GM19025 (cell line): ENCODE measurements around the gene POFUT1.

Experiments used
- ATAC-seq: cut with Tn5 transposase; IDR thresholded peaks from one replicate; pipeline ENCODE4 v1.9.1; 2021; ENCODE audit warnings: mild to moderate bottlenecking, low read depth, moderate library complexity; ENCODE audit not compliant: unreplicated experiment

Gene POFUT1

GRCh38 chr20:32205843-32206759 is 1.6 kb upstream of the POFUT1 start:
- ATAC-seq, result no peak

DNA sequence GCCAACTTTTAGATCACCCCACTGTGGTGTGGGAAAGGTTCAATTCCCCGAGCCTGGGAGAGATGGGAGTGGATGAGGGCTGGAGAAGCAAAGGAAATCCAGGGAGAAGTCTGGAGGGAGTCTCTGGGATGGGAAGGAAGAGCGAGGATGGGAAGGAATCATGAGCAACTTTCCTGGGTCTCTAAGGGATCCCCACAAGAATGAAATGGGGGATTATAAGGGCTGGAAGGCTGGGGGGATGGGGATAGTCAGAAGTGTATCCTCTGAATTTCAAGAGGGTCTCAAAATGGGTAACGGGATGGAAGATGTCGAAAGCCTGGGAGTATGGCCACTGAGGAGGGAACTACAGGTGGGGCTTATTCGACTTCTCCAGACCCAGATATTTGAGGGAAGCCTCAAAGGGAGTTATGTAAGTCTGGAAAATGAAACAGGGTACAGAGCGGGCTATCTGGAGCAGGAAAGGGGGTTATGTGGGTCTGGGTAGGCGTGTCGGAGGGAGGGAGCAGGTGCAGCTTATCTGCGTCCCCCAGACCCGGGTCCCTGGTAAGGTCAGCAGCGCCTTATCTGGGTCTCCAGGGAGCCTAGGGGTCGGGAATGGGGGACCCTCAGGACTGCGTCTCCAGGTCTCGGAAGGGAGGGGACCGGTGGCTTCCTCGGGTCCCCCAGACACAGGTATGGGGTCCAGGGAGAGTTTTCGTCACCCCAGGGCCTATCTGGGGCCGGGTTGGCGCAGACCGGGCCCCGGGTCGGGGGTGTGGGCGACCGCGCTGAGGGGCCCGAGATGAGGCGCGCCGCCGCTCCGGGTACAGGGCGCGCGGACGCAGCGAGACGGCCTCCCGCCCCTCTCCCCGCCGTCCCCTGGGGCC is 687 bp upstream of the POFUT1 start:
- ATAC-seq, result no peak

GRCh38 chr20:32208499-32209154 is 947 bp downstream of the POFUT1 start:
- ATAC-seq, result no peak

DNA sequence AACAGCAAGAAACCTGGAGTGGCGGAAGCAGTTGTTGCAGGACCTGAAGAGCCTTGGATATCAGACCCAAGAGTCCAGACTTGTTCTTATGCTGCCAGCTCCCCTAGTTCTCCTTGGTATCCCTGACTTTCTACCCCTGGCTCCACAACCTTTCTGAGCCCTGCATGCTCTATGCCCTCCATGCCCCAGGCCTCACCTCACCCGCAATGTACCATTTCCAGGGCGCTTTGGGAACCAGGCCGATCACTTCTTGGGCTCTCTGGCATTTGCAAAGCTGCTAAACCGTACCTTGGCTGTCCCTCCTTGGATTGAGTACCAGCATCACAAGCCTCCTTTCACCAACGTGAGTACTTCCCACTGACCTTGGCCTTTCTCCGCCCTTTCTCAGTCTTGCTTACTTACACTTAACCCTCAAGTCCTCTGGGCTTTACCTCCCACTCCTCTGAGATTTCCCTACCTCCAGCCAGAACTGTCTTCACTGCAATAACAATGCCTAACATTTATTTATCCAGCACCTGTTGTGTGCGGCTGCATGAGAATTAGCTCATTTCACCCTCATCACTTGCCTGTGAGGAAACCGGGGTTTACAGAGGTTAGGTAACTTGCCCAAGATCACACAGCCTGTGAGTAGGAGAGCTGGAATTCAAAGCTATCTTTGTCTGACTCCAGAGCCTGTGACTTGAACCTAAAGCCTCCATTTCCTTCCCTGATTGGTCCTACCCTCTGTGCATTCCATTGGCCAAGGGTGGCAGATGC is 2.3 kb downstream of the POFUT1 start:
- no peak for ATAC-seq

DNA sequence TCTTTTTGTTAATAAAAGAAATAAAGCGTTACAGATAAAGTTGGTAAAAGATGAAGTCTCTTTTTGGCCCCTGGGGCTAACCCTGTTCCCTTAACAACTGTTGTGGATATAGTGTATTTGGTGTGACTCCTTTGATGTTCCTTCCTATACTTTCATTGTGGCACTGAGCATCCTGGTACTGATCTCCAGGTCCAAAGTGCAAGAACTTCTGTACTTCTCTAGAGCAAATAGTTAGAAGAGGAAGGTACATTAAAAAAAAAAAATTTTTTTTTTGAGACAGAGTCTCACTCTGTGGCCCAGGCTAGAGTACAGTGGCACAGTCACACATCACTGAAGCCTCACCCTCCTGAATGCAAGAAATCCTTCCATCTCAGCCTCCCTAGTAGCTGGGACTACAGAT is 6.2 kb downstream of the POFUT1 start:
- ATAC-seq, result no peak

DNA sequence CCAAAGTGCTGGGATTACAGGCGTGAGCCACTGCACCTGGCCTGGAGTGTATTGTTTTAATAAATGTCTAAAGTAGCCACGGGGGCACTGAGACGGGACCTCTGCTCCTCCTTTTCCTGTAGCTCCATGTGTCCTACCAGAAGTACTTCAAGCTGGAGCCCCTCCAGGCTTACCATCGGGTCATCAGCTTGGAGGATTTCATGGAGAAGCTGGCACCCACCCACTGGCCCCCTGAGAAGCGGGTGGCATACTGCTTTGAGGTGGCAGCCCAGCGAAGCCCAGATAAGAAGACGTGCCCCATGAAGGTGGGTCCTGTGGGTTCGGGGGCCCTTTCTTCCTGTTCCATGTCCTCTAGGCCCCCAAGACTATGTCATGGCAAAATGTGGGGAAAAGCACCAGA is 7.5 kb downstream of the POFUT1 start:
- ATAC-seq, result no peak

- ATAC-seq, result no peak
These were observed 8.0 kb downstream of the POFUT1 start for GRCh38 chr20:32215729-32216128.

DNA sequence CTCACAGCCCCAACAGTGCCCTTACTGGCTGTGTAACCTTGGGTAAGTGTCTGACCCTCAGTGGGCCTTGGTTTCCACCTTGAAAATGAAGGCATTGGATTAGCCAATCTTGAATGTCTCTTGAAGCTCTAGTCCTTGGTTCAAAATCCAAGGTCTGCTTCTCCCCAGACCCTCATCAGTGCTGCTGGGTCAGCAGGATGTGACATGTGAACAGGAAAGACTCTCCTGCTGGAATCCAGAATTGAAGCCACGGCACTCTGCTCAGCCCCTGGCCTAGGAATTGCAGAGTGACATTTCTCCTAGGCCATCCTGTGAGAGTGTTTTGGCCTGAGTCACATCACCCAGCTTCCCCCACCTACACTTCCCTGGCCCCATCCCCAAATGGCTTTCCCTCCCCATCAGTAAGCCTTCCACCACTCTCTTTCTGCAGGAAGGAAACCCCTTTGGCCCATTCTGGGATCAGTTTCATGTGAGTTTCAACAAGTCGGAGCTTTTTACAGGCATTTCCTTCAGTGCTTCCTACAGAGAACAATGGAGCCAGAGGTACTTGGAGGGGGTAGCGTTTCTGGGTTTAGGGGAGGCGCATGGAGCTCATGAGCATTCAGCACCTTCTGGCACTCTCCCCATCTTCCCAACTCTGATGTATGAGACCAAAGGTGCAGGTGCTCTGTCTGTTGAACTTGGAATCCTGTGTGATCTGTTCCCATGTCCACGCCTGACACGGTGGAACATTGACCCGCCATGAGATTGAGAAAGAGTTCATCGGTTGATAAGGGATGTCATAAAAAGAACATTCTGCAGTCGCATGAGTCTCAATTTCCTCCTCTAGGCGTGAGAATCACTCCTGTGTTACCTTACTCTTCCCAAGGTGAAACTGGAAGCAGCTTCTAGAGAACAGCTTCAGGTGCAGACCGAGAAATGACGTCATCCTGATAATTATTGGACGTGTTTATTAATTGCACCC is 8.8 kb downstream of the POFUT1 start:
- no peak for ATAC-seq

DNA sequence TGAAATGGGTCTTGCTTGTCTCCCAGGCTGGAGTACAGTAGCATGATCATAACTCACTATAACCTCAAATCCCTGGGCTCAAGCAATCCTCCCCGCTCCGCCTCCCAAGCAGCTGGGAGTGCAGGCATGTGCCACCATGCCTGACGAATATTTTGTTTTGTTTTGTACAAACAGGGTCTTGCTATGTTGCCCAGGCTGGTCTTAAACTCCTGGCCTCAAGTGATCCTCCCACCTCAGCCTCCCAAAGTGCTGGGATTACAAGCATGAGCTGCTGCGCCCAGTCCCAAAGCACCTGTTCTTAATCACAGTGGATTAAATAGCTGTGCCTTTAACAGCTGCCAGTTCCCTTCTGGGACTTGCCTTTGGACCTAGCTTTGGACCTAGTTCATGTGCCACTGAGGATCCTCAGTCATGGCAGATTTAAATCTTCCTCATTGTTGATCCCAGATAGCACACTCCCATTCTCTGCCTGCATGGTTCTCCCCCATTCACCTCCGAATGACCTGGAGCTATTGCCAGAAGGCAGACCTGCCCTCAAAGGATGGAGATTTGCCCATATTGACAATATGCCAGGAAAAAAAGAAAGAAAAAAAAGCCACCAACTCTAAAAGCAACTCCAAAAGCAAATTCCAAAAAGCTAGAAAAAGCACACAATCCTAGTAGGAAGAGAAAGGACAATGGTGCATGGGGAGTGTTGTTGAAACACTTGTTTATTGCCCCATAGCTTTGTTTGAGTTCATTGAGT is 10.6 kb downstream of the POFUT1 start:
- ATAC-seq, result no peak

GRCh38 chr20:32224463-32224862 is 16.8 kb downstream of the POFUT1 start:
- no peak for ATAC-seq

DNA sequence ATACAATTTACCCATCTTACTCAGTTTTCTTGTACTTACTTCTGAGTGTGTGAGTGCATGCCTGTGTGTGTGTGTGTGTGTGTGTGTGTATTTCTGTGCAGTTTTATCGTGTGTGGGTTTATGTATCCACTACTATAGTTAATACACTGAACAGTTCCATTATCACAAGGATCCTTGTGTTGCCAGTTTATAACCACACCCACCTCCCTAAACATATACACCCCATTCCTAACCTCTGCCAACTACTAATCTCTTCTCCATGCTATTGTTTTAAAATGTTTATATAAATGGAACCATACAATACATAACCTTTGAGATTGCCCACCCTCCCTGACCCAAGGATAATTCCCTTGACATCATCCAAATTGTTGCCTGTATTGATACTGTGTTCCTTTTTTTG is 18.7 kb downstream of the POFUT1 start:
- no peak for ATAC-seq

- ATAC-seq, result no peak
These were observed 19.6 kb downstream of the POFUT1 start for GRCh38 chr20:32227306-32227705.

DNA sequence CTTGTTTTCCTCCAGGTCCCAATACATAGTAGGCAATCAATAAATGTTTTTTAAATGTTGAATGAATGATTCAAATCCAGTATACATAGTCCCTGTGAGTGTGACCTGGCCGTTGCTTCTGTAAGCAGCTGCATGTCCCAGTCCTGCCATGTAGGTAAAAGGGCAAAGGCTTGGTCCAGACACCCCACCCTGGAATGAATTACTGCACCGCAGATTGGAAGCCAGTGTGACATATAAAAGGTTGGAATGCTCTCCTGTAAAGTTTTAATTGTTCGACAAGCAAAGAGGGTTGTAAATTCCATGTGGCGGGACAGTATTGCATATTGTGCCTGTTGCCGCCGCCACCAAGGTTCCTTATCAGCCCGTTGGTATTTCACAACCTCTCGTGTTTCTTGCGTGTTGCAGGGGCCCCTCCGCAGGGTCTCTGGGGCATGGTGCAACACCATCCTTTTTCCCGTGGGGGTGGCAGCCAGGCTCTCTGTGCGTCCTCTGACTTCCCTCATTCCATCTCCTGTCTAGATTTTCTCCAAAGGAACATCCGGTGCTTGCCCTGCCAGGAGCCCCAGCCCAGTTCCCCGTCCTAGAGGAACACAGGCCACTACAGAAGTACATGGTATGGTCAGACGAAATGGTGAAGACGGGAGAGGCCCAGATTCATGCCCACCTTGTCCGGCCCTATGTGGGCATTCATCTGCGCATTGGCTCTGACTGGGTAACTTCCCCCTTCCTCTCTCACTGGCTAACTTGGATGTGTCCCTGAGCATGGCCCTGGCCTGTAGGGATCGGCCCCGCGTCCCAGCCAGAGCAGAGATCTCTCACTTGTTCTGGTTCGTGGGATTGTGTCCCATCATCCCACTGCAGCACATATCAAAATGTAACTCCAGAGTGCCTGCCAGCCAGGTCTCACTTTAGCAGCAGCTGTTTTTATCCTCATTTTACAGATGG is 20.3 kb downstream of the POFUT1 start:
- no peak for ATAC-seq

GRCh38 chr20:32229251-32229747 is 21.6 kb downstream of the POFUT1 start:
- ATAC-seq, result no peak

- ATAC-seq, result no peak
These were observed 23.0 kb downstream of the POFUT1 start for GRCh38 chr20:32230707-32231106.

DNA sequence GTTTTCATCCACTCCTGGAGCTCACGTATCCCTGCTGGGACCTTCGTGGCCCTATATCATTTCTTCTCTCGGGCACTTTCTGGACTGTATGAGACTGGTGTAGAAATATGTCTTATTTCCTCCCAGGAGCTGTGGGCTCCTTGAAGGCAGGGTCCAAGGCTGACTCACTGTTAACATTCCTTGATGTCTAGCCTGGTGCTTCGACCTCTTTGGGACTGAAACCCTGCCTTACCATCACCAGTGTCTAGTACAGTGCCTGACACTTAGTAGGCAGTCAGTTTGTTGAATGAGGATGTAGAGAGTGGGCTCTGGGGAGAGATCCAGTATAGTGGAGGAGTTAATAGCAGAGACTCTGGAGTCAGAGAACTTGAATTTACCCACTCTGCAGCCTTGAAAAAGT is 23.6 kb downstream of the POFUT1 start:
- no peak for ATAC-seq

GRCh38 chr20:32231847-32232246 is 24.2 kb downstream of the POFUT1 start:
- ATAC-seq, result no peak
